Measurements from ENCODE around the gene FOXO6.

The FOXO6 gene

GRCh38 chr1:41360786-41361494, at the start of gene FOXO6:
Gene FOXO6, plus strand, starts transcription at chr1:41361434.
- peak; percentile 98 for DNase-seq (ENCODE audit: extremely low spot score)
- CTCF ChIA-PET = interaction anchor here (0.9 to 2.4 kb wide), 10 partner anchors 10 to 78 kb away, joined by 3 to 9 read pairs (median 6); no protein-coding TSS in a partner anchor
- POLR2A ChIA-PET = no interaction called here
- TF ChIP-seq CTCF (IDR thresholded peaks at IDR 0.05; ENCODE audit: control extremely low read depth, extremely low read depth, low read depth, missing control alignments) = peak; percentile 31

GRCh38 chr1:41312991-41313645, 48.1 kb upstream of the FOXO6 start:
- no peak for TF ChIP-seq CTCF (IDR thresholded peaks at IDR 0.05; ENCODE audit: control extremely low read depth, extremely low read depth, low read depth, missing control alignments)
- CTCF ChIA-PET = interaction anchor here (0.8 to 4.4 kb wide), 12 partner anchors 10 to 151 kb away, joined by 3 to 22 read pairs (median 4); no protein-coding TSS in a partner anchor
- POLR2A ChIA-PET = no interaction called here
- DNase-seq (ENCODE audit: extremely low spot score) = no peak

- DNase-seq (ENCODE audit: extremely low spot score) = peak; percentile 44
- CTCF ChIA-PET = interaction anchor here (0.8 to 4.4 kb wide), 13 partner anchors 9 to 150 kb away, joined by 3 to 22 read pairs (median 4); no protein-coding TSS in a partner anchor
- peak; percentile 50 for TF ChIP-seq CTCF (IDR thresholded peaks at IDR 0.05; ENCODE audit: control extremely low read depth, extremely low read depth, low read depth, missing control alignments)
- POLR2A ChIA-PET = no interaction called here
These were observed 47.5 kb upstream of the FOXO6 start for GRCh38 chr1:41313661-41314131.

- no peak for TF ChIP-seq CTCF (IDR thresholded peaks at IDR 0.05; ENCODE audit: control extremely low read depth, extremely low read depth, low read depth, missing control alignments)
- POLR2A ChIA-PET = no interaction called here
- no peak for DNase-seq (ENCODE audit: extremely low spot score)
- CTCF ChIA-PET = interaction anchor here (0.9 to 4.4 kb wide), 10 partner anchors 19 to 129 kb away, joined by 3 to 22 read pairs (median 4); no protein-coding TSS in a partner anchor
These were observed 46.7 kb upstream of the FOXO6 start for GRCh38 chr1:41314376-41315145.

GRCh38 chr1:41315146-41315822, 46.0 kb upstream of the FOXO6 start:
- POLR2A ChIA-PET = no interaction called here
- no peak for DNase-seq (ENCODE audit: extremely low spot score)
- no peak for TF ChIP-seq CTCF (IDR thresholded peaks at IDR 0.05; ENCODE audit: control extremely low read depth, extremely low read depth, low read depth, missing control alignments)
- CTCF ChIA-PET = interaction anchor here (0.9 to 4.4 kb wide), 10 partner anchors 19 to 118 kb away, joined by 3 to 22 read pairs (median 4); no protein-coding TSS in a partner anchor
